22Rv1 (cell line): Measurements from ENCODE around the gene ITGB4.

Experiments used
- H3K27ac ChIP-seq: fragments of 450-650 bp; 2 replicates; pipeline ENCODE4 v1.5.1; 2017
- ZFX ChIP-seq: fragments of 450-650 bp; IDR thresholded peaks from 2 replicates; pipeline ENCODE4 v1.6.1; 2017; ENCODE audit warnings: antibody characterized with exemption, borderline replicate concordance
- TF ChIP-seq, protein P1 (sequence below): fragments of 450-650 bp; IDR thresholded peaks from 2 replicates; pipeline ENCODE4 v1.5.1; 2017; ENCODE audit warnings: mild to moderate bottlenecking

ITGB4 gene

DNA sequence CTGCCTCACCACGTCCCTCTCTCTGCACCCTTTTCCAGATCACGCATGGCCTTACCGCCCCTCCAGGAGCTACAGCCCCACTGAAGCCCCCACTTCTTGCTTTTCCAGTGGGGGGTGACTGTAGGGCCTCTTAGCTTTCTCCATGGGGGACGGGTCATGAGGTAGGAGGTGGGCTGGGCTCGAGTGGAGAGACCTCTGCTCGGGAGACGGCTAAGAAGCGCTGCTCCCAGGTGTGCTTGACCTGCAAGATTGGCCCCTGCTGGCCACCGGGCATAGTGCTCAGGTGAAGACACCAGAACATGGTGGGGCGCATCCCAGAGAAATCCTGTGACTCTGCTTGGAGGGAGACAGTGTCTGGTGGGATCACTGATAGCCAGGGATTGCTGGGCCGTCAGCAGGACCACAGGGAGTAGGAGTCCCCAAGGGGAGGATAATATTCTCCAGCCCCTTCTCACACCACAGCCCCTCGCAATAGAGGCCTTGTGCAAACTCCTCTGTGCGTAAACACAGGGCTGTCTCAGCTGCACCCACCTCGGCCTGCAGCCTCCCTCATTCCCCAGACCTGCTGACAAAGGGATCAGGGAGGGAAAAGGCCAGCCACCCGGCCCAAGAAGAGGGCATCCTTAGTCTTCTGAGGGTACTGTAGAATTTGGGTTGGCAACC, 52.7 kb downstream of the ITGB4 start:
- no peak overlapping the region for H3K27ac ChIP-seq
- TF ChIP-seq ZFX: no peak
- TF ChIP-seq, protein P1, sequence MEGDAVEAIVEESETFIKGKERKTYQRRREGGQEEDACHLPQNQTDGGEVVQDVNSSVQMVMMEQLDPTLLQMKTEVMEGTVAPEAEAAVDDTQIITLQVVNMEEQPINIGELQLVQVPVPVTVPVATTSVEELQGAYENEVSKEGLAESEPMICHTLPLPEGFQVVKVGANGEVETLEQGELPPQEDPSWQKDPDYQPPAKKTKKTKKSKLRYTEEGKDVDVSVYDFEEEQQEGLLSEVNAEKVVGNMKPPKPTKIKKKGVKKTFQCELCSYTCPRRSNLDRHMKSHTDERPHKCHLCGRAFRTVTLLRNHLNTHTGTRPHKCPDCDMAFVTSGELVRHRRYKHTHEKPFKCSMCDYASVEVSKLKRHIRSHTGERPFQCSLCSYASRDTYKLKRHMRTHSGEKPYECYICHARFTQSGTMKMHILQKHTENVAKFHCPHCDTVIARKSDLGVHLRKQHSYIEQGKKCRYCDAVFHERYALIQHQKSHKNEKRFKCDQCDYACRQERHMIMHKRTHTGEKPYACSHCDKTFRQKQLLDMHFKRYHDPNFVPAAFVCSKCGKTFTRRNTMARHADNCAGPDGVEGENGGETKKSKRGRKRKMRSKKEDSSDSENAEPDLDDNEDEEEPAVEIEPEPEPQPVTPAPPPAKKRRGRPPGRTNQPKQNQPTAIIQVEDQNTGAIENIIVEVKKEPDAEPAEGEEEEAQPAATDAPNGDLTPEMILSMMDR: no peak

DNA sequence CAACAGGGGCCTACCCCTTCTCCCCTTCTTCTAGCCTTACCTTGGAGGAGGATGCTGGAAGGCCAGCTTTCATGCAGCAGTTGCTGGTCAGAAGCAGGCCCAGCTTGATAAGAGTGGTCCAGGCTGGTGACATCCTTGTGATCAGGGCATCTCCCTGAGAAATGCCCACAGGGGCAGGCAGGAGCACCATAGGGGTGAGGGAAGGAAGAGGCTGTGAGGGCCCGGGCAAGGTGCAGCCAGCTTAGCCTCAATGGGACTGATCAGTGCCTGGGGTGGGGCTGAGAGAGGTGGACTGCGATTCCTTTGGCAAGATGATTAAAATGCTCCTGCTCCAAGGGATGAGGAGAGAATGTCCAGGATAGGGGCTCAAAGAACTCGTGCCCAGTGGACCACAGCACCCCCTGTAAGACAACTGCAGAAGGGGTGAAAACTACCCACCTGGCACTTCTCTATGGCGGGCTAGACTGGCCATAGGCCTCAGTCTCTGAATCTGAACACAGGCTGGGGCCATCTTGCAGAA, 53.3 kb downstream of the ITGB4 start:
- no peak for TF ChIP-seq ZFX
- TF ChIP-seq, protein P1: no peak
- peak overlapping the region; percentile 99 for H3K27ac ChIP-seq

DNA sequence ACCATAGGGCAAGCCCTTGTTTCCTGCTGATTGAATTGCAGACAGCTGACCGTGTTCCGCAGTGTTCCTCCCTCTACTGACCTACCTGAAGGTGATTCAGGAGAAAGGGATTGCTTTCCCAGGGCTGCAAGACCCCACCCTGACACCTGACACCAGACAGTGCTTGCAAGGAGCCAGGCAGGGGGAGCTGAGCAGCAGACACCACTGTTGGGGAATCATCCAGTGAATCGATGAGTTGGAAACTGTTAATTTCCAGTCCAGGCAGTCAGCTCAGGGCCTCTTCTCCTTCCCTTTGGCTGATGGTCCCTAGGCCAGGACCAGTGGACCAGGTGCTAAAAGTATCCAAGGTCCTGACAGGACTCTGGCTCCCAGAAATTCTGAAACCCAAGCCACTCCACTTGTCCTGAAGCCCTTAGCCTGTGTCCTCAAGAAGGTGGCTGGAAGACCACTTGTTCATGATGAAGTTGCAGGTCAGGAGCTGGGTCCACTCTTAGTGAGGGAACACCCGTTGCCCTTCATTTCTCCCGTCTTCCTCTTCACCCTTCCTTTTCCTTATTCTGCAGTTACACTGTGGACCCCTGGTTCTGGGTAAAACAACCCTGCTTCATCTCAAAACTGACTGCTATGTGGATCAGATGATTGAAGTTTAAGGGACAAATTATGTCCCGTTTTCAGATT, 53.9 kb downstream of the ITGB4 start:
- peak overlapping the region; percentile 99 for H3K27ac ChIP-seq
- no peak for TF ChIP-seq ZFX
- TF ChIP-seq, protein P1: no peak

DNA sequence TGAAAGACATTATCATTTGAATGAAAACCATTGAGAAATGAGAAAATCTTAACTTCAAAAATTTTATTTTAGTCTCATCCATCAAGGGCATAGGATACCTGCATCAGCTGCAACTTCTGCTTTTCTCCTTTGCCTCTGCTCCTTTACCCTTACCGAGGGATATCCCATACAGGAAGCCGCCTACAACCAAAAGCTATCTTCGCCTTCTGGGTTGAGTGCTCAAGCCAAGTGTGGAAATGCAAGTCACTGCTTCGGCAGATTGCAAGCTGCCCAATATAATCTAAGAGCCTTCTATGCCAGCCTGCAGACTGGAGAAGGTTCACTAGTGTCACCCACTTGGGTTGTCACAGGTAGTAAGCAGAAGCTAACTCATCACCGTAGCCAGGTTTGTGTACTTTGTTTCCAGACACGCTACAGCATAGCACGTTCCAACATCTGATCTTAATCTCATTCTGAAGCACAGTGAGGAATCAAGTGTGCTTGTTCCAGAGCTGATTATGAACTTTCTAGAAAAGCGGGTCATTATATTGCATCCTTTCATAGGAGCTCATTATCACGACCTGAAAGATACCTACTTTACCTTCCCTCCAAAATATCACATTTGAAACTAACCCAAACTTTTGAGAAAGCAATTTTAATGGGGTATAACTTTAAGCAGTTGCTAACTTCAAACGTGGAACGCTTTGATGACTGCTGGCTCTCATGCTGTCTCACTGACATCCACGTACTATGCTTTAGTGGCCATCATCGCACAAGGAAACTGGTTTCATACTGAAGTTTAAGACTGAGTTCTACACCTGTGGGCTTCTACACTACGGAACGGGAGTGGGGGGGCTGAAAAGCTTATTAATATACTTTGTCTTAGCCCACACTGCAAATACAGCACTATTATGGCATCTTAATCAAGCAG, 55.4 kb downstream of the ITGB4 start:
- no peak for TF ChIP-seq ZFX
- TF ChIP-seq, protein P1: no peak
- H3K27ac ChIP-seq: peak overlapping the region; percentile 99

DNA sequence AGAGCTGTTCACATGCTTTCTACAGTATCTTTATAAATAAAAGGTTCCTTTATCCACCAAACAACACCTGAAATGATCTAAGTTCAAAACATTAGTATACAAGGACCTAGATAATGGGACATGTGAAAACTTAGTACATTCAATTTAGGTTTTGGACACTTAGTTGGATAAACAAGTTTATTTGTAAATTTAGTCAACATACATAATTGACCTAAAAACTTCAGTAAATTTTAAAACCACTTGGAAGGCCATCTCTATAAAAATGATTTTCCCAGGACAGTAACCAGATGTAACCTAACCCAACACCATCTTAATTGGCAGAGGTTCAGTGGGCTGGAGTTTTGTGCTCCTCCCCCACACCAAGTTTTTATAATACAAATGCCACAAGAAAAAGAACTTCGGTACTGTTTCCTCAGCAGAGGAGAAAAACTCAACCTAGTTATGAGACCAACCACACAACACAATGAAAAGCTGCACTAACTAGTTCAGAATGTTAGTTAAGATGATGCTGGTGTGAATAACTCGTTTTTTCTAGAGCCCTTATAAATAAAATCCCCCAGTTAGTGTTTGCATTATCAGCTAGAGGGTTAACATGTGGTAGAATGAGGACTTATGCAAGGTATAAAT, 56.1 kb downstream of the ITGB4 start:
- peak overlapping the region; percentile 99 for H3K27ac ChIP-seq
- no peak for TF ChIP-seq ZFX
- TF ChIP-seq, protein P1: no peak

DNA sequence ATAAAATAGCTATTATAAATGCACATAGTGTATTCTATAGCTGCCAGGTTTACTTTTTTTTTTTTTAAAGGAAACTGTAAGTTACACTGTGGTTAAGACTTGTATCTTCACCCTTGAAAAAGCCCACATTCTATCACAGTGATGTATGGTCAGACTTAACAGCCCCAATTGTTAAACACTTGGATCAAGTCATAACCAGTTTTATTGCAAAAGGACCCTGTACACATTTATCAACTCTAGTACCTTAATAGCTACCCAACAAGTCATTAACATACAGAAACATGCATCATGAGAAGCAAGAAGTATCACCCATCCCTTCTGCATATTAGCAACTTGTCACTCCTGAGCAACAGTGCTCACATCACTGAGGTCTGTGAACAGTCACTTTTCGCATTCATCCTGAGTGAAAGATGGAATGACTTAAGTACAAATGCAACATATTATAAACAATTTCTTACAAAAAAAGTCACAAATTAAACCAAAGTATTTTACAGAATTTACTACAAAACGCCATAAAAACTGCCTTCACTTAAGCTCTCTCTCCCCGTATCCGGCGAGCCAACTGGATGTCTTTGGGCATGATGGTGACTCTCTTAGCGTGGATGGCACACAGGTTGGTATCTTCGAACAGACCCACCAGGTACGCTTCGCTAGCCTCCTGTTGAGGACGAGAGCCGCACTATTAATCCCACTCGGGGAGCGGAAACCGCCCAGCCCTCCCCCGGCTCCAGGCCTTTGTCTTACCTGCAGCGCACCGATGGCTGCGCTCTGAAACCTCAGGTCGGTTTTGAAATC, 57.0 kb downstream of the ITGB4 start:
- peak overlapping the region; percentile 99 for H3K27ac ChIP-seq

DNA sequence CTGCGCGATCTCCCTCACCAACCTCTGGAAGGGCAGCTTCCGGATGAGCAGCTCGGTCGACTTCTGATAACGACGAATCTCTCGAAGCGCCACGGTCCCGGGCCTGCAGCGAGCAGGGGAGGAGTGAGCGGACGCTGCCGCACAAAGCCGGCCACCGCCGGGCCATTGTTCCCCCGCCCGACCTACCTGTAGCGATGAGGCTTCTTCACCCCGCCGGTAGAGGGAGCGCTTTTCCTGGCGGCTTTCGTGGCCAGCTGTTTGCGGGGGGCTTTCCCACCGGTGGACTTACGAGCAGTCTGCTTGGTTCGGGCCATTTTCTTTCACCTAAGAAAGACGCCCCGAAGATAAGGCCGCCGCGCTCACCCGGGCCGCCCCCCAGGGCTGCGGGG, 57.6 kb downstream of the ITGB4 start:
- H3K27ac ChIP-seq: peak overlapping the region; percentile 99
- no peak for TF ChIP-seq ZFX
- TF ChIP-seq, protein P1: peak; percentile 79
